Measurements from ENCODE around the gene KRT9.
A peak's percentile ranks its signal among the peaks of the same experiment; 100 is the strongest.

Gene KRT9

GRCh38 chr17:41530062-41531048, 41.5 kb downstream of the KRT9 start:
- DNase-seq = no peak

GRCh38 chr17:41529491-41529915, 42.4 kb downstream of the KRT9 start:
- no peak for DNase-seq

DNA sequence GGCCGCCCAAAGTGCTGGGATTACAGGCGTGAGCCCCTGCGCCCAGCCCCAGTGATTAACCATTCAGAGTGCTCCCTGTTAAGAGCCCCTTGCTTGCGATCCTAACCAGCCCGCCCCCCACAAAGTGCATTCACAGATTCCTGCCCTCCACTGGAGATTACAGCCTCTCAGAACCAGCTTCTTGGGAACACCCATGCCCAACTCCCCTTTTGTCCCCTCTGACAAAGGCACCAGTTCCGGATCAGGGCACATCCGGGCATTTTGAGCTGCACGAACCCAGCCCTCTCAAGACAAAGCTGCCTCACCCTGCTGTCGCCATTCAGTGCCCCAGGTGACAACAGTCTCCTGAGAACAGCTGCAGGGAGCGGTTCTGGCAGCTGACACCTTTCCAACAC, 42.9 kb downstream of the KRT9 start:
- no peak for DNase-seq

GRCh38 chr17:41527063-41528023, 44.5 kb downstream of the KRT9 start:
- DNase-seq = no peak

GRCh38 chr17:41524261-41524660, 47.6 kb downstream of the KRT9 start:
- DNase-seq = no peak

DNA sequence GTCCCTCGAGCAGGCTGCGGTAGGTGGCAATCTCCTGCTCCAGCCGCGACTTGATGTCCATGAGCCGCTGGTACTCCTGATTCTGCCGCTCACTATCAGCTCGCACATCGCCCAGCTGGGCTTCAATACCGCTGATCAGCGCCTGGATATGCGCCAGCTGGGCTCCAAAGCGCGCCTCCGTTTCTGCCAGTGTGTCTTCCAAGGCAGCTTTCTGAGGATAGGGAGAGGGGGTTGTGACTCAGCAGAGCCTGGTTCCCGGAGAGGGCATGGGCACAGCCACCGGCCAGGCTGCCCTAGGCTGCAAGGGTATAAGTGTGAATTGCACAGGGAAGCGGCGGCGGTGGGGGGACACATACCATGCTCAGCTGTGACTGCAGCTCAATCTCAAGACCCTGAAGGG, 48.1 kb downstream of the KRT9 start:
- peak in 1 of 56 donors; percentile 4 for DNase-seq

- no peak for DNase-seq
Observed at GRCh38 chr17:41523225-41523593, 48.6 kb downstream of the KRT9 start.

DNA sequence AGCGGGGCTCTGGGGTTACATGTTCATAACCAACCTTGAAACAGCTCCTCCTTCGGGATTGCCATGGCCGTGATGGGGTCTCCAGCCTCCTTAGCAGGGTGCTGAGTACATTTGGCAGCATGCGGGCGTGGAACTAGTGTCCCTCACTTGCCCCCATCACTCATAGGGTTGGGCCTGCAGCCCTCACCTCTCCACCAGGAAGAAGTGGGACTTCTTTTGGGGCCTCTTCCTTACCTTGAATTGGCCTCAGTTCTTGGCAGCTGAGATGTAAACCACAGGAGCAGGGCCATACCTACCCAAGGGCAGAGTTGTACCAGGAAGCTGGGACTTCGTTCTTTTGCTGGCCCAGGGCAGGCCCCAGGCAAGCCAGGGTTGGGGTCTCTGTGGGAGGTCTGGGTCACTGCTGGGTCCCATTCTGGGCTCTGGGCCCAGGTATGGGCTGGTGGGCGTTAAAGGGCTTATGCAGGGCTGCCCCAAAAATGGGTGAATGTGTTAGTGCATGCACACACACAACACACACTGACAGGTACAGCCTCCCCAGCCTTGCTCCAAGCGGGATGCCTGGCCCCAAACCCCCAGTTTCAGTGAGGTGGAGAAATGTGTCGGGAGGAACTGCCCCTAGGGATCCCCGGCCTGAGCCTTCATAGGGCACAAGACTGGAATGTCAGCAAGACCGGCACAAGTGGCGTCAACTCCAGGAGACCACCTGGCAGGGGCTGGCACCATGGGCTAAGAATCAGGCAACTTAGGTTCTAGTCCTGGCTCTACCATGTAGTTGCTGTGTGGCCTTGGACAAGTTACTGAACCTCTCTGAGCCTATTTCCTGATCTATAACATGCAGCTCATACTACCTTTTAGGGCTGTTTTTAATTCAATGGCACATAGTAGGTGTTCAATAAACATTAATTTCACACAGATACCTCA, 49.3 kb downstream of the KRT9 start:
- DNase-seq = no peak

DNA sequence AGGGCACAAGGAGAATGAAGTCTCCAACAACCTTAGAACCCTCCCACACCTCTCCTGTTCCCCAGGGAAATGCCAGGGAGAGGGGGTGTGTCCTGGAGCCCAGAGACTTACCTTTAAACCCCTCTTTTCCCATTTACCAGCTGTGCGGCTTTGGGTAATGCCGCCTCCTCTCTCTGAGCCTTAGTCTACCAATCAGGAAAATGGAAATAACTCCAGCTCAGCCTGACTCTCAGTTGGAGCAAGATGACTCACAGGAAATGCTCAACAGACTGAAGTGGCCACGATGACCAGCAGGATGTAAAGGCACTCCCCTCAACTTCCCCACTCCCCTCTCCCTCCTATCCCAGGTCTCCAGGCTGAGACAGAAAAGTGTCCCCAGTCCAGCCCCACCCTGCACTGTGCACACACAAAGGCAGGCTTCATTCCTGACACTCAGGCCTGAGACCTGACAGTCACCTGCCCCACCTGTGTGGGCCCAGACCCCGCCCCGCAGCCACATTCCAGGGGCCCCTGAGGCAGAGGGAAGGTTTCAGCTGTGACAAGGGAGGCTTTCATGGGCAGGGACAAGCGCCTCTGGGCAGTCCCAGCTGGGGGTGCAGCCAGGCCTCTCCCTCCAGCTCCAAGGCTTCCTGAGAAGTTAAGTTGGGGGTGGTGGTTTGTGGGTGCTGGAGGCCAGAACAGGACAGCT, 50.1 kb downstream of the KRT9 start:
- no peak for DNase-seq

DNA sequence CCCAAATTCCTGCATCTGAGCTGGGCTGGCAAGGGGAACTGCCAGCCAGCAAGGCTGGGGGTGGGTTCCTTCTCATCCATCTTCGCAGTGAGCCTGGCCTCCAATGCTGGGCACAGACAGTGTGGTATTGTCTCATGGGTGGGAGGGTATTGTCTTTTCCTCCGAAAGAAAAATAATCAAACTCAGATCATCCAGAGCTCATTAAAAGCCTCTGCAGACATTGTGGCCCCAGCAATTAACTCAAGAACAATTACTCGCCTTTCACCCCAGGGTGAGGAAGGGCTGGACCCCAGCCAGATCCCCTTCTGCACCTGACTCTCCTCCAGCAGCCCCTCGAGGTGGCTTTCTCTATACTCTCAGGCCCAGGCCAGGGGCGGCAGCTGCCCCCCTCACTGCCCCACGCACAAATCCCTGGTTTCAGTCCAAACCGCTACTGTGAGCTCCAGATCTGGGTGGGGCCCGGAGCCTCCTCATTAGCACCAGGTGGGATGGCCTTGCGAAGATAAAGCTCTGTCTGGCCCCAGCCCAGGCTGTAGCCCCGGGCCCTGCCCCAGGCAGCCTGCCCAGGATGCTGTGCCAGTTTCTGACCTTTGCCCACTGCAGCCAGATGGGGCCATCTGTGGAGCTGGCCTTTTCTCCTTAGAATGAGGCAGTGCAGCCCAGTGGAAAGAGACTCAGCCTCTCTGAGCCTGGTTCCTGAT, 50.9 kb downstream of the KRT9 start:
- no peak for DNase-seq

DNA sequence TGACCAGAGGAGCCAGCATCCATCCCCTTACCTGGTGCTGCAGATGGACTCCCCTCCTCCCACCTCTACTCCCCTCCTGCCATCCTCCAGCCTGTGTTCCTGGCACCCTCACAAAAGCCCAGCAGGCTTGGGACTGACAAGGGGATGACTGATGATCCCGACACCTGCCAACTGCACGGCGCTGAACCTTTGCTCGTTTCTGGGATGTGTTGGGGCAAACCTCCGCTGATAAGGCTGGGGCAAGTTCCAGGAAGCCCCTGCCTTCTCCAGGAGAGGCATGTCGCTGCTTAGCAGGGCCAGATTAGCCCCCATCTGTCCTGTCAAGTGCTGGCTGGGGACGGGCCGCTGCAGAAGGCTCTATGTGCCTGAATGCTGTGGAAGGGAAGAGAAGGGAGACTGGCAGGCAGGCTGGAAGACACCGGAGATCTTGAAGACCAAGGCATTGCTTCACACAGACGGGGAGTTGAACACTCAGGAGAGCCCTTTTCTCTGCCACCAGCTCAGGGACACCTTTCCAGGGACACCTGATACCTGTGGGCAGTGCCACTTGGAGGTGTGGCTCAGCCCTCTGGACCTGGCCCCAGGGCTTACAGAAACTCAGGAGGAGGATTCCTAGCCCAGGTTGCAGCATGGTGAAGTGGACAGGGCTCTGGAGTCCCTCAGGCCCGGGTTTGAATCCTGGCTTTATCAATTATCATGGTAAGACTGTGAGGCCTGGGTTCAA, 52.2 kb downstream of the KRT9 start:
- no peak for DNase-seq

DNA sequence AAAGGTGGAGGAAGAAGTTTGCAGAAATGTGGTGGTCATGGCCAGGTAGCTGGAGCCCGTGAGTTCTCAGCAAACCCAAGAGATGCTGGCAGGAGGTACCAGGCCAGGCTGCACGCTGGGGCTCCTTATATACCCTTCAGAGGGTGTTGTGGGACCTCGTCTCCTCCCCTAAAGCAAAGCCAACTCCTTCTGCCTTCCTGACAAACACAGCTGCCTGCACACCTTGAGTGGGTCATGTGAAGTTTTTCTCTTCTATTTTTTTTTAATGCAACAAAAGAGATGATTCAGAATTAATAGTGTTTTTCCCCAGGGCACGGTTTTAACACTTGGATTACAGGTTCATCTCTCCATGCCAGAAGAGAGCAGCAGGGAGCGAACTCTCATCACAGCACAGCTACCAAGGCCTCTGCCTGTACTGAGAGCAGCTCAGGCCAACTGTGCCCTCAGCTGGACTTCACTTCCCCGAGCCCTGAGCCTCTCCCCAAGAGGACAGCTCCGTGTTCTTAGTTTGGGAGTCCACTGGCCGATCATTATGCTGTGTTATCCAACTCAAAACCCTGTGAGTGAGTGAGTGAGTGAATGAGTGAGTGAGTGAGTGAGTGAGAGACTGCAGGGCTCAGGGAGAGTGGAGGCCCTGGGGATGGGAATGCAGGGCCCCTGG, 52.9 kb downstream of the KRT9 start, which contains the start of gene KRT15:
Gene KRT15 (minus strand): TSS at position 102 of the 661 bp plus-strand sequence. CDS start 63 bp downstream, at position 39.
- no peak for DNase-seq

DNA sequence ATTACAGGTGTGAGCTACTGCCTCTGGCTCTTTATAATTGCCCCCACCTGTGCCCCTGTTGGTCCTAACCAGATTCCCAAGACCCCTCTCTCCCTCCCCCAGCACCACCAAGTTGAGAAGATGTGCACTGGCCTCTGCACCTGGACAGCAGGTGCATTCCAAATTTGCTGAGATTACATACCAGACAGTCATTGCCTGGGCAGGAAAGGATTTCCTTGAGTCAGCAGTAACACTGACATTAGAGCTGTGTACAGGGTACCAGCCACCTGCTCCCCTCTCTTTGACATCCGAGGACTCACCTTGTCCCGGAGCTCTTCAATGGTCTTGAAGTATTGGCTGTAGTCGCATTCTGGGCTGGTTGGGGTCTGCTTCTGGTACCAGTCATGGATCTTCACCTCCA, 53.8 kb downstream of the KRT9 start:
- no peak for DNase-seq

GRCh38 chr17:41516830-41517283, 55.0 kb downstream of the KRT9 start:
- DNase-seq = no peak

DNA sequence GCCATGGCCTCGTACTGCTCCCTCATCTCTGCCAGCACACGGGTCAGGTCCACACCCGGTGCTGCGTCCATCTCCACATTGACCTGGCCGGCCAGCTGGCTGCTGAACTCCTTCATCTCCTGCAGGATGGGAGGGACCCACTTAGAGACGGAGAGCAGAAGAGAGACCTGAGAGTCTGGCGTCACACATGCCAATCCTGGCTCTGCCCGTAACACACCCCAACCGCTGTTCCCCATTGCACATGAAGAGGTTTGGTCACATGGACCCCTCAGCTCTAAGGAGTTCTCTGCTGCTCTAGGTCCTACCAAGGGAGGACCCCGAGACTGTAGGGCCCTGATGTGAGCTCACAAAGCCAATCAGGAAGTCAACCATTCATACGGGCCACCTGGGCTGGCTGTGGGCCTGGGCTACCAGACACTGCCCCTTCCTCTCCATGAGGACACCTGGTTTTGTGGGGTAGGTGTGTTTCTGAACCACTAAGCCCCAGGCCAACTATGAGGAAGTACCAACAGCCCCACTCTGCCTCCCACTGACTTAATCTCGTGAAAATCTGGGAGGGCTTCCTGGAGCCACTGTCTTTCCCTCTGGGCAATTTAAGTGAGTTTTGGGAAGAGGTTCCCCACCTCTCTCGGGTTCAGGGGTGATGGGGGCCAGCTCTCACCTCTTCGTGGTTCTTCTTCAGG, 55.6 kb downstream of the KRT9 start:
- no peak for DNase-seq
